ENCODE data around the gene SLC39A11.

The SLC39A11 gene

GRCh38 chr17:72967977-72968585, 124.4 kb downstream of the SLC39A11 start:
- Histone ChIP-seq H3K9me3 (ENCODE audit: insufficient read depth, low read depth, low read length) (peaks cover 2% of the 10 kb centered on the region), H4K8ac (ENCODE audit: low read depth, low read length) (no peak overlapping the region), H3K4me3 (ENCODE audit: low read depth, low read length) (no peak overlapping the region), H3K36me3 (ENCODE audit: control insufficient read depth in 1 of 2, insufficient read depth in 2 of 2, low read length in 2 of 2) (no peaks in the 10 kb centered on the region), H3K14ac (ENCODE audit: low read length) (no peak overlapping the region), H4K12ac (ENCODE audit: low read depth, low read length) (no peak overlapping the region), H2AFZ (ENCODE audit: insufficient read depth, low read length, poor library complexity) (no peak overlapping the region), H3K27ac (ENCODE audit: low read depth, low read length) (no peak overlapping the region), H3K79me2 (ENCODE audit: control insufficient read depth, insufficient read depth, low read length, poor library complexity) (no peaks in the 10 kb centered on the region), H3K4me2 (ENCODE audit: low read length) (no peak overlapping the region), H2BK12ac (ENCODE audit: low read length) (no peak overlapping the region), H3K9ac (ENCODE audit: low read length) (no peak overlapping the region), H3K23ac (ENCODE audit: low read length) (no peak overlapping the region), H3K18ac (ENCODE audit: low read length) (no peak overlapping the region), H4K91ac (ENCODE audit: low read depth, low read length) (no peak overlapping the region), H2BK120ac (ENCODE audit: insufficient read depth, low read length, poor library complexity) (no peak overlapping the region), H3K79me1 (ENCODE audit: low read length) (no peaks in the 10 kb centered on the region), H3K4me1 (ENCODE audit: control insufficient read depth in 1 of 2, insufficient read depth in 2 of 2, low read length in 2 of 2) (peaks cover 0 to 3% of the 10 kb centered on the region in 2 experiments), H2BK5ac (ENCODE audit: low read depth, low read length, poor library complexity) (no peak overlapping the region), H3K4ac (ENCODE audit: low read depth, low read length) (no peak overlapping the region), H2AK5ac (ENCODE audit: low read length) (no peak overlapping the region), H3K27me3 (ENCODE audit: insufficient read depth, low read length) (no peaks in the 10 kb centered on the region)
- DNase-seq, result no peak
- no CpG with 5 or more reads among the region's 5 CpGs for WGBS (ENCODE audit: extremely low coverage, insufficient coverage, insufficient read length)

- H3K9me3 ChIP-seq (ENCODE audit: insufficient read depth, low read depth, low read length), result peaks cover 2% of the 10 kb centered on the region
- H2BK5ac ChIP-seq (ENCODE audit: low read depth, low read length, poor library complexity), result no peak overlapping the region
- no peaks in the 10 kb centered on the region for H3K27me3 ChIP-seq (ENCODE audit: insufficient read depth, low read length)
- H3K9ac ChIP-seq (ENCODE audit: low read length), result no peak overlapping the region
- H3K27ac ChIP-seq (ENCODE audit: low read depth, low read length), result no peak overlapping the region
- no peak overlapping the region for H4K12ac ChIP-seq (ENCODE audit: low read depth, low read length)
- no peak overlapping the region for H2AFZ ChIP-seq (ENCODE audit: insufficient read depth, low read length, poor library complexity)
- H3K23ac ChIP-seq (ENCODE audit: low read length), result no peak overlapping the region
- no CpG with 5 or more reads among the region's 8 CpGs for WGBS (ENCODE audit: extremely low coverage, insufficient coverage, insufficient read length)
- H4K8ac ChIP-seq (ENCODE audit: low read depth, low read length), result no peak overlapping the region
- H3K4me3 ChIP-seq (ENCODE audit: low read depth, low read length), result no peak overlapping the region
- H3K79me1 ChIP-seq (ENCODE audit: low read length), result no peaks in the 10 kb centered on the region
- no peaks in the 10 kb centered on the region for H3K36me3 ChIP-seq (ENCODE audit: control insufficient read depth in 1 of 2, insufficient read depth in 2 of 2, low read length in 2 of 2)
- H3K14ac ChIP-seq (ENCODE audit: low read length), result no peak overlapping the region
- DNase-seq, result no peak
- H2AK5ac ChIP-seq (ENCODE audit: low read length), result no peak overlapping the region
- no peak overlapping the region for H4K91ac ChIP-seq (ENCODE audit: low read depth, low read length)
- H3K18ac ChIP-seq (ENCODE audit: low read length), result no peak overlapping the region
- H3K4me1 ChIP-seq (ENCODE audit: control insufficient read depth in 1 of 2, insufficient read depth in 2 of 2, low read length in 2 of 2), result peaks cover 0 to 3% of the 10 kb centered on the region in 2 experiments
- no peak overlapping the region for H2BK120ac ChIP-seq (ENCODE audit: insufficient read depth, low read length, poor library complexity)
- H3K4me2 ChIP-seq (ENCODE audit: low read length), result no peak overlapping the region
- H3K79me2 ChIP-seq (ENCODE audit: control insufficient read depth, insufficient read depth, low read length, poor library complexity), result no peaks in the 10 kb centered on the region
- no peak overlapping the region for H2BK12ac ChIP-seq (ENCODE audit: low read length)
- H3K4ac ChIP-seq (ENCODE audit: low read depth, low read length), result no peak overlapping the region
These were observed 125.1 kb downstream of the SLC39A11 start for GRCh38 chr17:72967277-72967970.

- Histone ChIP-seq H3K4me2 (ENCODE audit: low read length) (no peak overlapping the region), H4K8ac (ENCODE audit: low read depth, low read length) (no peak overlapping the region), H3K27me3 (ENCODE audit: insufficient read depth, low read length) (no peaks in the 10 kb centered on the region), H3K4me1 (ENCODE audit: control insufficient read depth in 1 of 2, insufficient read depth in 2 of 2, low read length in 2 of 2) (peaks cover 0 to 1% of the 10 kb centered on the region in 2 experiments), H3K79me1 (ENCODE audit: low read length) (no peaks in the 10 kb centered on the region), H4K91ac (ENCODE audit: low read depth, low read length) (no peak overlapping the region), H2AFZ (ENCODE audit: insufficient read depth, low read length, poor library complexity) (no peak overlapping the region), H3K9me3 (ENCODE audit: insufficient read depth, low read depth, low read length) (peaks cover 1% of the 10 kb centered on the region), H3K9ac (ENCODE audit: low read length) (no peak overlapping the region), H3K14ac (ENCODE audit: low read length) (no peak overlapping the region), H3K4ac (ENCODE audit: low read depth, low read length) (no peak overlapping the region), H2AK5ac (ENCODE audit: low read length) (no peak overlapping the region), H3K36me3 (ENCODE audit: control insufficient read depth in 1 of 2, insufficient read depth in 2 of 2, low read length in 2 of 2) (no peaks in the 10 kb centered on the region), H3K4me3 (ENCODE audit: low read depth, low read length) (no peak overlapping the region), H3K18ac (ENCODE audit: low read length) (no peak overlapping the region), H4K12ac (ENCODE audit: low read depth, low read length) (no peak overlapping the region), H3K79me2 (ENCODE audit: control insufficient read depth, insufficient read depth, low read length, poor library complexity) (no peaks in the 10 kb centered on the region), H3K27ac (ENCODE audit: low read depth, low read length) (no peak overlapping the region), H2BK5ac (ENCODE audit: low read depth, low read length, poor library complexity) (no peak overlapping the region), H3K23ac (ENCODE audit: low read length) (no peak overlapping the region), H2BK12ac (ENCODE audit: low read length) (no peak overlapping the region), H2BK120ac (ENCODE audit: insufficient read depth, low read length, poor library complexity) (no peak overlapping the region)
- no CpG with 5 or more reads among the region's 3 CpGs for WGBS (ENCODE audit: extremely low coverage, insufficient coverage, insufficient read length)
- no peak for DNase-seq
These were observed 130.4 kb downstream of the SLC39A11 start for GRCh38 chr17:72962106-72962505.

- Histone ChIP-seq H2BK5ac (ENCODE audit: low read depth, low read length, poor library complexity) (no peak overlapping the region), H2AK5ac (ENCODE audit: low read length) (no peak overlapping the region), H4K91ac (ENCODE audit: low read depth, low read length) (no peak overlapping the region), H2AFZ (ENCODE audit: insufficient read depth, low read length, poor library complexity) (no peak overlapping the region), H3K4me3 (ENCODE audit: low read depth, low read length) (no peak overlapping the region), H3K4me2 (ENCODE audit: low read length) (no peak overlapping the region), H3K79me1 (ENCODE audit: low read length) (no peaks in the 10 kb centered on the region), H3K4ac (ENCODE audit: low read depth, low read length) (no peak overlapping the region), H3K27ac (ENCODE audit: low read depth, low read length) (no peak overlapping the region), H4K8ac (ENCODE audit: low read depth, low read length) (no peak overlapping the region), H3K27me3 (ENCODE audit: insufficient read depth, low read length) (no peaks in the 10 kb centered on the region), H3K36me3 (ENCODE audit: control insufficient read depth in 1 of 2, insufficient read depth in 2 of 2, low read length in 2 of 2) (no peaks in the 10 kb centered on the region), H3K9me3 (ENCODE audit: insufficient read depth, low read depth, low read length) (no peaks in the 10 kb centered on the region), H2BK12ac (ENCODE audit: low read length) (no peak overlapping the region), H3K14ac (ENCODE audit: low read length) (no peak overlapping the region), H3K23ac (ENCODE audit: low read length) (no peak overlapping the region), H3K79me2 (ENCODE audit: control insufficient read depth, insufficient read depth, low read length, poor library complexity) (no peaks in the 10 kb centered on the region), H3K9ac (ENCODE audit: low read length) (no peak overlapping the region), H3K4me1 (ENCODE audit: control insufficient read depth in 1 of 2, insufficient read depth in 2 of 2, low read length in 2 of 2) (peaks cover 4 to 7% of the 10 kb centered on the region in 2 experiments), H3K18ac (ENCODE audit: low read length) (no peak overlapping the region), H2BK120ac (ENCODE audit: insufficient read depth, low read length, poor library complexity) (no peak overlapping the region), H4K12ac (ENCODE audit: low read depth, low read length) (no peak overlapping the region)
- WGBS (ENCODE audit: extremely low coverage, insufficient coverage, insufficient read length), result no CpG with 5 or more reads among the region's 20 CpGs
- DNase-seq, result no peak
These were observed 136.9 kb downstream of the SLC39A11 start for GRCh38 chr17:72955391-72956140.

Measured in trophoblast cell (in vitro differentiated cells and primary cell).